ENCODE measurements around the gene VCAN.

GRCh38 chr5:83554686-83555085, 83.1 kb downstream of the VCAN start:
- no peak for TF ChIP-seq CTCF (IDR thresholded peaks at IDR 0.05)
- no peak for TF ChIP-seq POLR2A (IDR thresholded peaks at IDR 0.05)
